Measurements from ENCODE around the gene FN3K.

GRCh38 chr17:82765371-82765770 lies 30.0 kb downstream of the FN3K start:
- TF ChIP-seq KLF17 (tag by site-specific recombination; IDR thresholded peaks at IDR 0.05) = no peak
- TF ChIP-seq ZBTB6 (tag by site-specific recombination; IDR thresholded peaks at IDR 0.05) = no peak
- no peak for TF ChIP-seq ZNF292 (tag by site-specific recombination; IDR thresholded peaks at IDR 0.05; ENCODE audit: borderline replicate concordance, low read depth)
- no peak for TF ChIP-seq AEBP2 (tag by site-specific recombination; IDR thresholded peaks at IDR 0.05; ENCODE audit: borderline replicate concordance)
- no peak for TF ChIP-seq MYNN (tag by site-specific recombination; IDR thresholded peaks at IDR 0.05; ENCODE audit: borderline replicate concordance)
- TF ChIP-seq REST (tag by site-specific recombination; IDR thresholded peaks at IDR 0.05) = no peak
- no peak for TF ChIP-seq ZNF624 (tag by site-specific recombination; IDR thresholded peaks at IDR 0.05)

Measured in HEK293 (cell line).